ENCODE results near the gene FYCO1.

The FYCO1 gene

DNA sequence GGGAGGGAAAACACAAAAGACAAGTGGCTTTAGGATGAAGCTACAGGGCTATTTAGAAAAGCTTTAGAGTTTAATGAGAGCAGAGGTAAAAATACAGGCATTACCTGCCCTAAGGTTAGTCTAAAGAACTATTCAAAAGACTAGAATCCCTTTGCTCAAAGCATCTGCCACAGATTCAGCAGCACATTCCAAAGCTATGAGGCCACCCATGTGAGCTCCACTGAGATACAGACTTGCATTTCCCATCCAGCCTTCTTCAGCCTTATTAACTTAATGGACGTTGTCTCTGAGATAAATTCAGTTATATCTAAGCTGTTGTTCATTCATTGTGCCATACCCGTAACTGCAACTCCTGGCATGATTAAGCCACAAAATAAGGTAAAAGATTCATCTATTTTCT lies 26.9 kb downstream of the FYCO1 start:
- TF ChIP-seq CTCF (IDR thresholded peaks at IDR 0.05; ENCODE audit: control insufficient read depth, extremely low read depth, insufficient read depth), result no peak
- DNase-seq (ENCODE audit: low read depth), result no peak
- no peak overlapping the region for H3K4me3 ChIP-seq (ENCODE audit: low read depth, low read length)

- TF ChIP-seq CTCF (IDR thresholded peaks at IDR 0.05; ENCODE audit: control insufficient read depth, extremely low read depth, insufficient read depth), result no peak
- no peak overlapping the region for H3K4me3 ChIP-seq (ENCODE audit: low read depth, low read length)
- peak; percentile 65 for DNase-seq (ENCODE audit: low read depth)
Measured at GRCh38 chr3:45968149-45968548, 27.5 kb downstream of the FYCO1 start.

GRCh38 chr3:45967724-45968123 lies 27.9 kb downstream of the FYCO1 start:
- DNase-seq (ENCODE audit: low read depth), result peak; percentile 70
- H3K4me3 ChIP-seq (ENCODE audit: low read depth, low read length), result no peak overlapping the region
- TF ChIP-seq CTCF (IDR thresholded peaks at IDR 0.05; ENCODE audit: control insufficient read depth, extremely low read depth, insufficient read depth), result no peak

- no peak overlapping the region for H3K4me3 ChIP-seq (ENCODE audit: low read depth, low read length)
- TF ChIP-seq CTCF (IDR thresholded peaks at IDR 0.05; ENCODE audit: control insufficient read depth, extremely low read depth, insufficient read depth), result no peak
- DNase-seq (ENCODE audit: low read depth), result no peak
Measured at GRCh38 chr3:45966950-45967640, 28.5 kb downstream of the FYCO1 start.

DNA sequence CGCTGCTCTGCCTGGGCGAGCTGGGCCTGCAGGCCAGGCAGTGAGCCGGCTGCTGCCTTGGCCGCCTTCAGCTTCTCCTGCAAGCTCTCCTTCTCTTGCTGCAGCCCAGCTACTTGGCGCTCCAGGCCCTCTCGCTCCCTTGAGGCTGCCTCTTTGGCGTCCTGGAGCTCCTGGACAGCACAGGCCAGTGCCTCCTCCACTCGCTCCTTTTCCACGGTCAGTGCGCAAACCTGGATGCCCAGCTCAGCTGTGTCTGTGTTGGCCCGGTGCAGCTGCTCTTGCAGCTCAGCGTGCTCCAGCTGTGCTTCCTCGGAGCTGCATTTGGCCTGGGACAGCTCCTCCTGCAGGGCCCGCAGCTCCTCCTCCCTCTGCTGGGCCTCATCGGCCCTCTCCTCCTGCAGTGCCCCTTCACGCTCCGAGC lies 29.2 kb downstream of the FYCO1 start:
- TF ChIP-seq CTCF (IDR thresholded peaks at IDR 0.05; ENCODE audit: control insufficient read depth, extremely low read depth, insufficient read depth), result no peak
- no peak for DNase-seq (ENCODE audit: low read depth)
- H3K4me3 ChIP-seq (ENCODE audit: low read depth, low read length), result no peak overlapping the region

DNA sequence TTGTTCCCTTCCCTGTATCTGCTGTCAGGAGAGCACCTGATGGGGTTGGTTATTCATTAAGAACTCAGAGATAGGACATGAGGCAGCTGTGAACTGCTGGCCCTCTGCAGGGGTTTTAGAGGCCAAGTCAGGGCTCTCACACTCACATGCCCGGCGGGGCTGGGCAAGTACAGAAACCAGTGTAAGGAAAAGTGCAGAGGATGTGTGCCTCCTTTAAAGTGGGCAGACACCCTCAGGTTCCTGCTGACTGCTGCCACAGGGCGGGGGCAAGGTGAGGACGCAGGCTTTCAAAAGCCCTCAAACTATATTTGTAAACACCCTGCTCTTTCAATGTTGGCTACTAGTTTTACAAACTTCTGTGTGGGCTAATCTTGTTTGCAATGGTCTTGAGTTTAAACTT lies 30.0 kb downstream of the FYCO1 start:
- H3K4me3 ChIP-seq (ENCODE audit: low read depth, low read length), result no peak overlapping the region
- no peak for DNase-seq (ENCODE audit: low read depth)
- TF ChIP-seq CTCF (IDR thresholded peaks at IDR 0.05; ENCODE audit: control insufficient read depth, extremely low read depth, insufficient read depth), result no peak

- no peak for TF ChIP-seq CTCF (IDR thresholded peaks at IDR 0.05; ENCODE audit: control insufficient read depth, extremely low read depth, insufficient read depth)
- DNase-seq (ENCODE audit: low read depth), result no peak
- no peak overlapping the region for H3K4me3 ChIP-seq (ENCODE audit: low read depth, low read length)
Measured at GRCh38 chr3:45965253-45965652, 30.4 kb downstream of the FYCO1 start.
